Gastrocnemius medialis (tissue), 4 donors: Measurements from ENCODE around the gene NFAM1. TPM values are rescaled to one million over a fixed set of nuclear protein-coding genes. Genes with fewer than 3 reads are reported as not detected.

Experiments used
- ATAC-seq, 2 donors: fragments of 150-250 bp; one replicate each; pipeline ENCODE4 v1.9.1; 2016
- DNase-seq, 2 donors: peaks; one replicate each; pipeline ENCODE4 v3.0.0-alpha.2; 2019
- H3K27ac ChIP-seq, 4 donors: fragments of 200-600 bp; sonication (generic); 1 replicate in 1 of 4; 2 replicates in 3 of 4; pipeline ENCODE4 v1.5.1; 2016 to 2018; ENCODE audit warnings: mild to moderate bottlenecking in 2 of 4, moderate library complexity in 1 of 4
- H3K27me3 ChIP-seq, 3 donors: fragments of 200-600 bp; sonication (generic) in 2 of 3; 1 replicate in 1 of 3; 2 replicates in 2 of 3; pipeline versions ENCODE4 v1.5.1 to v1.6.0; 2016 to 2019; ENCODE audit warnings: mild to moderate bottlenecking in 1 of 3, moderate library complexity in 1 of 3
- H3K36me3 ChIP-seq, 2 donors: fragments of 200-600 bp; sonication (generic) in 1 of 2; one replicate each; pipeline ENCODE4 v1.5.1; 2017 to 2018
- H3K4me1 ChIP-seq, 2 donors: fragments of 200-600 bp; sonication (generic) in 1 of 2; one replicate each; pipeline ENCODE4 v1.5.1; 2016 to 2017; ENCODE audit warnings: mild to moderate bottlenecking in 2 of 2
- H3K4me3 ChIP-seq, 4 donors: fragments of 200-600 bp; sonication (generic) in 3 of 4; 1 replicate in 1 of 4; 2 replicates in 3 of 4; pipeline ENCODE4 v1.5.1; 2016 to 2019; ENCODE audit warnings: mild to moderate bottlenecking in 2 of 4
- H3K9me3 ChIP-seq, 3 donors: fragments of 200-600 bp; sonication (generic) in 2 of 3; 1 replicate in 1 of 3; 2 replicates in 2 of 3; pipeline ENCODE4 v1.5.1; 2016 to 2019
- CTCF ChIP-seq, 5 experiments: fragments of 450-650 bp in 3 of 5; fragments of 200-600 bp in 2 of 5; sonication (generic) in 2 of 5; IDR thresholded peaks in 4 of 5; conservative IDR thresholded peaks in 1 of 5; 1 replicate in 4 of 5; 2 replicates in 1 of 5; pipeline ENCODE4 v1.5.1; 2016 to 2019; ENCODE audit warnings: antibody characterized with exemption in 5 of 5, mild to moderate bottlenecking in 3 of 5, moderate library complexity in 3 of 5
- POLR2A ChIP-seq, 2 donors: fragments of 450-650 bp; IDR thresholded peaks; one replicate each; pipeline ENCODE4 v1.6.1; 2017; ENCODE audit warnings: antibody characterized with exemption in 2 of 2, mild to moderate bottlenecking in 2 of 2, moderate library complexity in 2 of 2
- in situ Hi-C, 4 donors: fragments of 200-750 bp; cut with MboI; loops; one replicate each; pipeline versions ENCODE4 v1.15.0 to v1.8.0; 2017; ENCODE audit warnings: low sequenced_read_pairs in 4 of 4
- intact Hi-C: fragments of 100-400 bp; cut with DNase I; formaldehyde crosslinking; loops from one replicate; pipeline ENCODE4 v1.15.1; 2023; ENCODE audit warnings: low total_unique reads
- total RNA-seq, 4 donors: library from RNA; depleted of rRNA; stranded (reverse); fragments of >200 nt; gene quantifications; one replicate each; pipeline versions ENCODE4 v1.1.0 to v1.2.3, GENCODE V29; 2016

NFAM1 gene
- total RNA-seq, 4 donors from 2014 or later = 0.20 to 0.59 (median 0.58) TPM; not detected in 1

- intact Hi-C loops = no loop called here
- ATAC-seq = no peak
- in situ Hi-C loops = no loop called here
- DNase-seq = no peak
- TF ChIP-seq CTCF (IDR thresholded peaks at IDR 0.05 in 4 of 5, conservative IDR thresholded peaks at IDR 0.05 in 1 of 5) (no peak), POLR2A (IDR thresholded peaks at IDR 0.05) (no peak)
- H3K4me1 ChIP-seq = no peaks in the 10 kb centered on the region
- peaks cover 0 to 3% (median 0%) of the 10 kb centered on the region in 3 donors for H3K27me3 ChIP-seq
- H3K36me3 ChIP-seq = no peaks in the 10 kb centered on the region
- H3K9me3 ChIP-seq = no peaks in the 10 kb centered on the region
- no peak overlapping the region for H3K27ac ChIP-seq
- no peak overlapping the region for H3K4me3 ChIP-seq
These were observed 39.2 kb upstream of the NFAM1 start for GRCh38 chr22:42471441-42471840.

GRCh38 chr22:42470366-42471082 is 38.3 kb upstream of the NFAM1 start:
- no peak overlapping the region for H3K27ac ChIP-seq
- H3K36me3 ChIP-seq = no peaks in the 10 kb centered on the region
- intact Hi-C loops (no loop called here), in situ Hi-C loops (no loop called here)
- H3K4me1 ChIP-seq = no peaks in the 10 kb centered on the region
- H3K27me3 ChIP-seq = peaks cover 0 to 3% (median 0%) of the 10 kb centered on the region in 3 donors
- H3K9me3 ChIP-seq = no peaks in the 10 kb centered on the region
- DNase-seq (no peak), ATAC-seq (no peak)
- no peak overlapping the region for H3K4me3 ChIP-seq
- TF ChIP-seq POLR2A (IDR thresholded peaks at IDR 0.05) (no peak), CTCF (IDR thresholded peaks at IDR 0.05 in 4 of 5, conservative IDR thresholded peaks at IDR 0.05 in 1 of 5) (no peak)

- intact Hi-C loops = no loop called here
- Histone ChIP-seq H3K4me3 (no peak overlapping the region), H3K27ac (no peak overlapping the region), H3K9me3 (no peaks in the 10 kb centered on the region), H3K27me3 (peaks cover 0 to 3% (median 2%) of the 10 kb centered on the region in 3 donors), H3K36me3 (no peaks in the 10 kb centered on the region), H3K4me1 (no peaks in the 10 kb centered on the region)
- TF ChIP-seq CTCF (IDR thresholded peaks at IDR 0.05 in 4 of 5, conservative IDR thresholded peaks at IDR 0.05 in 1 of 5) (no peak), POLR2A (IDR thresholded peaks at IDR 0.05) (no peak)
- in situ Hi-C loops = no loop called here
- DNase-seq (no peak), ATAC-seq (no peak)
These were observed 36.6 kb upstream of the NFAM1 start for GRCh38 chr22:42468841-42469240.

GRCh38 chr22:42462016-42462415 is 29.8 kb upstream of the NFAM1 start:
- no peak overlapping the region for H3K4me3 ChIP-seq
- in situ Hi-C loops (no loop called here), intact Hi-C loops (no loop called here)
- TF ChIP-seq CTCF (IDR thresholded peaks at IDR 0.05 in 4 of 5, conservative IDR thresholded peaks at IDR 0.05 in 1 of 5) = no peak
- H3K27me3 ChIP-seq = peaks cover 14 to 40% (median 34%) of the 10 kb centered on the region in 3 donors
- no peaks in the 10 kb centered on the region for H3K4me1 ChIP-seq
- ATAC-seq (no peak), DNase-seq (no peak)
- H3K27ac ChIP-seq = no peak overlapping the region
- no peaks in the 10 kb centered on the region for H3K36me3 ChIP-seq
- H3K9me3 ChIP-seq = no peaks in the 10 kb centered on the region

GRCh38 chr22:42461511-42461910 is 29.3 kb upstream of the NFAM1 start:
- TF ChIP-seq CTCF (IDR thresholded peaks at IDR 0.05 in 4 of 5, conservative IDR thresholded peaks at IDR 0.05 in 1 of 5) (no peak), POLR2A (IDR thresholded peaks at IDR 0.05) (no peak)
- intact Hi-C loops (no loop called here), in situ Hi-C loops (no loop called here)
- Histone ChIP-seq H3K27me3 (peaks cover 14 to 40% (median 34%) of the 10 kb centered on the region in 3 donors), H3K9me3 (no peaks in the 10 kb centered on the region), H3K4me1 (no peaks in the 10 kb centered on the region), H3K27ac (no peak overlapping the region), H3K4me3 (no peak overlapping the region), H3K36me3 (no peaks in the 10 kb centered on the region)
- DNase-seq = no peak
- ATAC-seq = no peak
